NCI-H2029 (cell line): ENCODE measurements around the gene CEPT1.
"Not testable (repeated sequence)": the region's sequence is repeated elsewhere in the genome, so short reads cannot be mapped to it uniquely, and the experiment has no call there.

Experiments
- DNase-seq: peaks from one replicate; lab custom pipeline; 2025; lab: John Stamatoyannopoulos, UW

The CEPT1 gene

DNA sequence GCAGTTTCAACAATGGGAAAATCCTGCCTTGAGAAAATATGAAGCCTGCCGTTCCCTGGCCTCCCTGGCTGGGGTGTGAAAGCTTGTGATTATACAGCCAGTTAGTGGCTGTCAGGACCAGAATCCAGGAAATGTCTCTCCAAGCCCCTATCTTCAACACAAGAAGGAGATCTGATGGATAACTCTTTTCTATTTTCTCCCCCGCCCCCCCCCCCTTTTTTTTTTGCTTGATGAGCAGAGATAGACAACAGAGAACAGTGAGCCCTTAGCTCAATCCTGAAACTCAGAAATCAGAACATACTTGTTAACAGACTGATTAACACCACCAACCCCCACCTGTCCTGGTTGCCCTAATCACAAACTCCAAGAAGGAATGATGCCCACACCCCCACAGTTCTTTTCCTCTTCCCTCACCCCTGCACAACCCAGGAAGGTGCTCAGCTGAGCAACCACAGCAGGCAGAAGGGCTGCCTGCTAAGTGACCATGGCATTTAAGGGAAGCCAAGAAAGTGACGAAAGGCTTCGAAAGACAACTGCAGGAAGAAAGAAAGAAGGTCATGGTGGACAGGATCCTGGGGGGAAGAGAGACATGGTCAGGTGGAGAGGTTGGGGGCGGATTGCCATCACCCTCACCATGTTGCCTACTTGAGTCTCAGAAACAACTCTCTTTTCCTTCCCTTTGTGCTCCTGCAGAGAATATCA is 72.8 kb downstream of the CEPT1 start:
- no peak for DNase-seq

GRCh38 chr1:111213412-111213811 is 73.4 kb downstream of the CEPT1 start:
- DNase-seq: no peak

DNA sequence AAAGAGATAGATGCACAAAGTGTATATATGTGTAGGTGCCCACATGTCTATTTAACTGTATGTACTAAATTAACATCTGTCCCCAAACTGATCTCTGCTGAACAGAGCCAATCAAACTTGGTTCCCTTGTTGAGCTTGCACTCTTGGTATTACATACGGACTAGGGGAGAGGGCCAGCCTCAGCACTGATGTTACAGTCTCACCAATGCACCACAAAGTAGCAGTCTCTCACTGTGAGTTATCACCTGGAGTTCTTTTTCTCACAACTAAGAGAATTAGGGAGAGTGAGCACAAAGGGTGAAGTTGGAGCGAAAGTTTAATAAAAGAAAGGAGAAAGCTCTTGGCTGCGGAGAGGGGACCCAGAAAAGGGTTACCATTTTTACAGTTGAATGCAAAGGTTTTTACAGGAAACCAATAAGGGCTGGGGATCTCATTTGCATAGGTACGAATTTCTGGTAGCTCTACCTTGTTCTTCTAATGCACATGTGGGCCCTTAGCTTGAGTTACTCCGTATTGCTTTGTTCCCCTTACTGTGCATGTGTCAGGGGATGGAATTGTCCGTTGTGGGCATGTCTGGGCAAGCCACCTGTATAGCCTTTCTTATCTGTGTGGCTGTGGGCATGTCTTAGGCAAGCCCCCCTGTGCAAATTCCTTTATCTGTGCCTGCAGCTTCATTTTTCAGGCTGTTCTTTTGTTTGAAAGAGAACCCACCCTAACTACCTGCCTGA is 74.2 kb downstream of the CEPT1 start:
- no peak for DNase-seq

DNA sequence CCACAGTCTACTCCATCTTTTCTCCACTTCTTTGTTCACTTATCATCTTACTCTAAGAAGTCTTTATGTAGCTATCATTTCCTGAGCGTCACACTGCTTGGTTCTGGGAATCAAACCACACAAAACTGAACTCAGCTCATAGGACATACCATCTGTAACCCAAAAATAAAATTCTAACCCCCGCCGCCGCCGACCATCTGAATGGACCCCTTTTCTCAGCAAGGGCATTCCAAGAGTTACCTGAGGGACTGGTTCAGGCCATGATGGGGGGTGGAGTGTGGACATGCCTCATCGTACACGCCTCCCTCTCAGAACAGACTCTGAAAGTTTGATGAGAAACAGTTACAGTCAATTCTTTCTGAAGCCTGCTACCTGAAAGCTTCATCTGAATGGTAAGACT is 74.9 kb downstream of the CEPT1 start:
- no peak for DNase-seq

- not testable (repeated sequence) for DNase-seq
Measured at GRCh38 chr1:111215285-111215684, 75.3 kb downstream of the CEPT1 start.

GRCh38 chr1:111216751-111217150 is 76.7 kb downstream of the CEPT1 start:
- DNase-seq: no peak

DNA sequence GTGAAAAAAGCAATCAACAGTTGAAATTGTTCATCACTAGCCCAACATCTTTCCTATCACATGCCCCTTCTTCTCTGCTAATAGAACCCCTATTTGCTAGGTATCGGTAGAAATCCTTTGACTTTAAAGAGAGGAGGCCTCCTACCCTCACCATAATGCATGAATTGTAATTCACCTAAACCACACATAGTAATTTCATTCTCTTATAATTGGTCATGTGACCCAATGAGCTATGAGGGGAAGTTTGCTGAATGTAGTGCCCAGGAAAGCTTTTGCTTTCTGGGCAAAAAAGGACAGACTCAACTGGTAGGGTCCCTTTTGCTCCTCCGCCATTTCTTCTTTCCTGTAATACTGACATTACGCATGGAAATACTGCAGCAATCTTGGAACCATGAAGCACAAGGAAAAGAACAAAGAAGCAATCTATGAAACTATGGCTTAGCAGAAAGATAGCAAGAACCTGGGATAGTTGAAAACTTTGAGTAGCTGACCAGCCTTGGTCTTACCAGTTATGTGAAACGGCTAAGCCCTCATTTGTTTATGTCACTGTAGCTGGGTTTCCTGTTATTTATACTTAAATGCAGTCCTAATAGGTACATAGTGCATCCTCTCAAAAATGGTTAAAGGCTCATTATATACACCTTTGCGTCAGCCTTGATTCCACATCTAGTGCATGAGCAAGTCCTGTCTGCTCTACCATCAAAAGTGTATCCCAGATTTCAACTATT is 77.3 kb downstream of the CEPT1 start:
- DNase-seq: no peak

DNA sequence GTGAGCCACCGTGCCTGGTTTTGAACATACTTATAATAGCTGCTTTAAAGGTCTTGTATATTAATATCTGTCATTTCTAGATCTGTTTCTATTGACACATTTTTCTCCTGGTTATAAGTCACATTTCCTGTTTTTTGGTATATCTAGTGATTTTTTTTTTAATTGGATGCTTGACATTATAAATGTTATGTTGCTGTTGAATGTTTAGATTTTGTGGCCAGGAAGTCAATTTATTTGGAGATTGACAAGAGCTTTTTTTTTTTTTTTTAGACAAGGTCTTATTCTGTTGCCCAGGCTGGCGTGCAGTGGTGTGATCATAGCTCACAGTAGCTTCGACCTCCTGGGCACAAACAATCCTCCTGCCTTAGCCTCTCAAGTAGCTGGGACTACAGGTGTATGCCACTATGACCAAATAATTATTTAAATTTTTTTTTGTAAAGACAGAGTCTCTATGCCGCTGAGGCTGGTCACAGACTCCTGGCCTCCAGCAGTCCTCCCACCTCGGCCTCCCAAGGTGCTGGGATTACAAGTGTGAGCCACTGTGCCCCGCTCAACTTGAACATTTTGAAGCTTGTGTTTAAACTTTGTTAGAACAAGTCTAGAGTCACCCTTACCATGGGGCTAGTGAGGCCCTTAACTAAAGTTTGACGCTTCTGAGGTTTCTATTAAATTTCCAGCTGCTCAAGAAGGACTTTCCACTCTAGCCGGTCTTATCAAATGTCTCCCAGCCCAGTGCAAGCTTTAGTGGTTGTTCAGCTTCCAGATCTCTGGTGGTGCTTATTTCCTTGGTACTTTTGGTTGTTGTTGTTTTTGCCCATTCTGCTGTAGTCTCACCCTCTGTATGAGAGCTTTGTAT is 78.9 kb downstream of the CEPT1 start:
- no peak for DNase-seq

GRCh38 chr1:111219557-111220286 is 79.7 kb downstream of the CEPT1 start:
- no peak for DNase-seq

DNA sequence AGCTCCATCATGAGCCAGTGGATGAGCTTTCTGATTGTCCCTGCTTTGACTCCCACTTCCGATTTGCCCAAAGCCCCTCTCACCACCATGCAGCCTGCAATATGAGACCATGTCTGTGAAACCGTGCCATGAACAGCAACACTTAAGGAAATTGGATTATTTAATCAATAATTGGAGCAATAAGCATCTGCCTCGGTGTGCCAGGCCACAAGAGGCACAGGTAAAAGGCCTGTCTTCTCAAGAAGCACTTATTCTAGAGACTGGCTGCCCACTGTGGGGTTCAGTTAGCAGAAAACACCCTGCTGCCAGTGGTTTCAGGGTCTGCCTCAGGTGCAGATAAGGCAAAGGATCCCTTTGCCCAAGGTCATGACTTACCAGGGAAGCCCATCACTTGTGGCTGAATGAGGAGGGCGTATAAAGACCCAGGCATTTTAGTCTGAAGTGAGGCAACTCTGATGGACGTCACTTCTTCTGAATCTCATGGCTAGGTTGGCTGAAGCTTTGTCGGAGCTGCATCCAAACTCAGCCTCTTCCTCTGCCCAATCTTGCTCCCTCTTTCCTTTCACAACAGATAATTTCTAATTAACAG is 80.4 kb downstream of the CEPT1 start:
- DNase-seq: no peak

DNA sequence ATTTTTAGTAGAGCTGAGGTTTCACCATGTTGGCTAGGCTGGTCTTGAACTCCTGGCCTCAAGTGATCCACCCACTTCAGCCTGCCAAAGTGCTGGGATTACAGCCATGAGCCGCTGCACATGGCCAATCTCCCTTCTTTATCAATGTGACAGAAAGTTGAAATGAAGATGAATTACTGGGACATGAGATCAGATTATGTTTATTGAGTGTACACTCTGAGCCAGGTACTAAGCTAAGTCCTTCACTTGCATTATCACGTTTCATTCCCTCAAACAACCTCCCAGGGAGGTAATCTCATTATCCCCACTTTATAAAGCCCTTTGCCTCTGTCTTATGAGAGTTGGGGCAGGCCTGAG is 81.2 kb downstream of the CEPT1 start:
- peak; percentile 16 for DNase-seq

DNA sequence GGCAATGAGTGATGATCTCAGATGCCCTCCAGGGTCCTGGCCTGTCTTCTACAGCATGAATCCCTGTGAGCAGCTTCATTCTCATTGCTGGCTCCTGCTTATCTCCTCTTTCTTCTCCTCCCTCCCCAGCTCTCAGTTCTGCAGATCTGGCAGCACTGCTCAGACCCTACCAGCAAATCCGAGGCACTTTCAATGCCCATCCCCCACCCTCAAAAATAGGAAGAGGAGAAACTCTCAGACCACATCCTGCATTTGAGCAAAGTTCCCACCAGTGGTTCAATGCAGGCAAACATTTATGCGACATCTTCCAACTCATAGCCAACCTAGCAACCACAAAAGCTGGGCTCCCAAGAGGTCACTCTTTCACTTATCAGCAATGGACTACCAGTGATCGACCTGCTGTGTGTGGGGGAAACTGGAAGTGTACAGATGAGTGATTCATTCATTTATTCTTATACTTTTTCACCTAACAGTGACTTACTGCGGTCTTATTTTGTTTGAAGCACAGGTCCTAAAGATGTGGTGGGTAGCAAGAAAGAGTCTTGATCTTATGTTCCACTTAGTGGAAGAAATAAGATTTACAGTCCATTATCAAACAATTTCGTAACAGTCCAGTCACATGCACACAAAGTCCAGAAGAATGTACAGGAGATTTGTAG is 81.7 kb downstream of the CEPT1 start:
- no peak for DNase-seq

GRCh38 chr1:111222308-111223125 is 82.5 kb downstream of the CEPT1 start:
- DNase-seq: peak; percentile 63

DNA sequence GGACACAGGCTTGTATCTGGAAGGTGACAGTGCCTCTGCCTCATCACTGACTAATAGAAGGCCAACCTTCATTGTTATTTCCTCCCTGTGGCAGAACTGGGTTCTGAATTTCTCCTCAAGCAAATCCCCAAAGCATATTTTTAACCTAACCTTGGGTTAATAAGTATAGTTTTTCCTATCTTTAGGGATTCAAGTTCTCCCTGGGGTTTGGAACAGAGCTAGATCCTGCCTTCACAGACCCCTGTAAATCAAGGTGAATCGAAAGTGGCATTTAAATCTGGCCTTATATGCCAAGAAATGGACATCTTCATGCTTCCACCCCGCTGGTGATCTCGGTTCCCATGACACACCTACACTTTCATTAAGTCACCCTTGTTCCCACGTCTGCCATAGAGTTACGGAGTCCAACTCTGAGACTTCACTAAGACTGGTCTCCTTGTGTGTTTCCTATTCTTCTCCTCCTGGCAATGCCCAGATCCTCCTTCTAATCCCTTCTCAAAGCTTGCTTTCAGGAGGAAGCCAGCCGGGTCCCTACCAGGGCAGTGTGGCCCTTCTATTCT is 83.2 kb downstream of the CEPT1 start:
- no peak for DNase-seq

GRCh38 chr1:111225091-111225490 is 85.1 kb downstream of the CEPT1 start:
- DNase-seq: no peak

GRCh38 chr1:111225717-111226400 is 85.8 kb downstream of the CEPT1 start:
- no peak for DNase-seq

DNA sequence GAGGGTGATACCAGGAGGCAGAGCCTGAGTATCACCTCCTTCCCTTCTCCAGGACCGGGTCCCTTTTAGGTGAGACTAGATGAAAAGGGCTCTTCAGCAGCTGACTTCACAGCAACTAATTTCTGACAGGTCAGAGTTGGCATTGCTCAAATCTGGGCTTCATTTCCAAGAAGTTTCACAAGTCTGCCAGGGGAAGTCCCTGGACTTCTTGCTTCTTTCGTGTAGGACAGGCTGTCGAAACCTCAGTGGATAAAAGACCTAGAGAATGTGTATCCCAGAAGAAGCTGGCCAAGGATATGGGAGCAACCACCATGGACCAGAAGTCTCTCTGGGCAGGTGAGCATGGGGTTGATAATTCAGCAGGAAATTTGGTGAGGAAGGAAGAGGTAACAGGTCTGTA is 87.4 kb downstream of the CEPT1 start, which contains the start of gene CHI3L2:
CHI3L2 (plus strand) TSS at position 280 of the 400 bp plus-strand sequence; CDS start at position 297, 17 bp downstream.
- no peak for DNase-seq
